ENCODE data around the gene PRKAR1B. TPM values are rescaled to one million over a fixed set of nuclear protein-coding genes. Genes with fewer than 3 reads are reported as not detected.

The PRKAR1B gene
- total and polyA plus RNA-seq, 10 of the 15 experiments (the other 5 are each of a cell fraction or from before 2014, with no cell fraction given) = 1.4 to 45.6 (median 19.3) TPM

DNA sequence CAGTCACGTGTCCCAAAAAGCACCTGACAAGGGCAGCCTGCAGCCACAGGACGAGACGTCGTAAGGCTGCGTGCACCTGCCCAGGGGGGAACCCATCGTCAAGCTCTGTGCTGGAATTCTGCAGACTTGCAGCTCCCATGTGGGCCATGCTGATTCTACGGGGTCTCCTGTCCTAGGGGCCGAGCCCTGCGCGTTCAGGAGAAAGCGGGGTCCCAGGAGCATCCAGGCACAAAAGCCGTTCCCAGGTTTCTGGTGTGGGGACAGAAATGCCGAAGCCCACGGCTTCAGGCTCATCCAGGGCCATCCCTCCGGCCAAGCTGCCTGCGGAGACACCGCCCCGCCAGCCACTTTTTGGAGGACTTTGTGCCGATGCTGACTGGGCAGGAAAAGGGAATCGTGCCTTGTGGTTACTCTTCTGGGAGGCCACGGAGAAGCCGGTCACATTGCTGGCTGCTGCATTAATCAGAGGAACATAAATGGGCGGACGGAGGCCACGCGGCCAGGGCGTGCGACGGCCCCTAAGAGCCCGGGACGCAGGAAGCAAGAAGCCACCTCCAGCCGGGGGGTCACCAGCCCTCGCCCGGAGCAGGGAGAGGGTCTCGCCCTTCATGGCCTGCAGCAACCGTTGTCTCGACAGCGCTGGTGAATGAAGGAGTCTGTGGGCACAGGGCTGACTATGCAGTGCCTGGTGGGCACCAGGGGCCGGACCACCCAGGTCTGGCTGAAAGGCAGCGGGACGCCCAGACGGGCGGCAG is 144.8 kb downstream of the PRKAR1B start:
- no peaks in the 10 kb centered on the region for H4K20me1 ChIP-seq (ENCODE audit: control insufficient read depth, insufficient read depth)
- peaks cover 11% of the 10 kb centered on the region for H3K4me1 ChIP-seq (ENCODE audit: control insufficient read depth, insufficient read depth, low read length)
- H3K9ac ChIP-seq (ENCODE audit: control insufficient read depth, insufficient read depth, low read length) = no peak overlapping the region
- intact Hi-C loops (cut with micrococcal nuclease; ENCODE audit: unreplicated experiment) = no loop called here
- no peak for FAIRE-seq
- no TSS peak for BruUV-seq (replicated peaks)
- H3K9me3 ChIP-seq (replicated peaks; ENCODE audit: control insufficient read depth, insufficient read depth, low read length) = peaks cover 5% of the 10 kb centered on the region; the same call in 2 of the 3 replicates
- no peak overlapping the region for H3K4me2 ChIP-seq (ENCODE audit: control insufficient read depth, insufficient read depth)
- ChIA-PET POLR2A (no interaction called here), CTCF (no interaction called here), SMC1A (ENCODE audit: uncharacterized antibody, unreplicated experiment) (no interaction called here), RAD21 (ENCODE audit: unreplicated experiment) (no interaction called here)
- no peak for ATAC-seq
- peaks cover 5 to 8% of the 10 kb centered on the region in 2 experiments; a peak in 3 of 4 replicates for H3K36me3 ChIP-seq (ENCODE audit: control insufficient read depth in 2 of 2, insufficient read depth in 2 of 2, low read length in 1 of 2)
- no peaks in the 10 kb centered on the region for H3K27me3 ChIP-seq (replicated peaks in 1 of 2; ENCODE audit: control insufficient read depth in 2 of 2, insufficient read depth in 2 of 2, low read length in 1 of 2)
- in situ Hi-C loops (cut with MboI) = no loop called here
- WGBS (ENCODE audit: insufficient coverage, insufficient replicate concordance, low lambda C conversion rate, missing lambda C conversion rate) = 98% methylated on average over 41 of the region's 43 CpGs
- DNase-seq (ENCODE audit: low read depth, low spot score) = no peak
- no peak overlapping the region for H3K27ac ChIP-seq (ENCODE audit: control insufficient read depth, insufficient read depth)
- H2AFZ ChIP-seq (ENCODE audit: control insufficient read depth, low read depth, low read length) = no peak overlapping the region
- H3K4me3 ChIP-seq = no peak overlapping the region
- H3K79me2 ChIP-seq (ENCODE audit: control insufficient read depth, insufficient read depth, low read length) = no peaks in the 10 kb centered on the region
- TF ChIP-seq BRCA1 (IDR thresholded peaks at IDR 0.05; ENCODE audit: low read depth, low read length) = no peak
- TF ChIP-seq, protein P1, sequence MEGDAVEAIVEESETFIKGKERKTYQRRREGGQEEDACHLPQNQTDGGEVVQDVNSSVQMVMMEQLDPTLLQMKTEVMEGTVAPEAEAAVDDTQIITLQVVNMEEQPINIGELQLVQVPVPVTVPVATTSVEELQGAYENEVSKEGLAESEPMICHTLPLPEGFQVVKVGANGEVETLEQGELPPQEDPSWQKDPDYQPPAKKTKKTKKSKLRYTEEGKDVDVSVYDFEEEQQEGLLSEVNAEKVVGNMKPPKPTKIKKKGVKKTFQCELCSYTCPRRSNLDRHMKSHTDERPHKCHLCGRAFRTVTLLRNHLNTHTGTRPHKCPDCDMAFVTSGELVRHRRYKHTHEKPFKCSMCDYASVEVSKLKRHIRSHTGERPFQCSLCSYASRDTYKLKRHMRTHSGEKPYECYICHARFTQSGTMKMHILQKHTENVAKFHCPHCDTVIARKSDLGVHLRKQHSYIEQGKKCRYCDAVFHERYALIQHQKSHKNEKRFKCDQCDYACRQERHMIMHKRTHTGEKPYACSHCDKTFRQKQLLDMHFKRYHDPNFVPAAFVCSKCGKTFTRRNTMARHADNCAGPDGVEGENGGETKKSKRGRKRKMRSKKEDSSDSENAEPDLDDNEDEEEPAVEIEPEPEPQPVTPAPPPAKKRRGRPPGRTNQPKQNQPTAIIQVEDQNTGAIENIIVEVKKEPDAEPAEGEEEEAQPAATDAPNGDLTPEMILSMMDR (IDR thresholded peaks at IDR 0.05 in 2 of 3, conservative IDR thresholded peaks at IDR 0.05 in 1 of 3; ENCODE audit: control insufficient read depth in 2 of 3, extremely low read depth in 1 of 3, insufficient read depth in 1 of 3, low read depth in 3 of 3, low read length in 3 of 3) = no peak
- TF ChIP-seq, protein P2, sequence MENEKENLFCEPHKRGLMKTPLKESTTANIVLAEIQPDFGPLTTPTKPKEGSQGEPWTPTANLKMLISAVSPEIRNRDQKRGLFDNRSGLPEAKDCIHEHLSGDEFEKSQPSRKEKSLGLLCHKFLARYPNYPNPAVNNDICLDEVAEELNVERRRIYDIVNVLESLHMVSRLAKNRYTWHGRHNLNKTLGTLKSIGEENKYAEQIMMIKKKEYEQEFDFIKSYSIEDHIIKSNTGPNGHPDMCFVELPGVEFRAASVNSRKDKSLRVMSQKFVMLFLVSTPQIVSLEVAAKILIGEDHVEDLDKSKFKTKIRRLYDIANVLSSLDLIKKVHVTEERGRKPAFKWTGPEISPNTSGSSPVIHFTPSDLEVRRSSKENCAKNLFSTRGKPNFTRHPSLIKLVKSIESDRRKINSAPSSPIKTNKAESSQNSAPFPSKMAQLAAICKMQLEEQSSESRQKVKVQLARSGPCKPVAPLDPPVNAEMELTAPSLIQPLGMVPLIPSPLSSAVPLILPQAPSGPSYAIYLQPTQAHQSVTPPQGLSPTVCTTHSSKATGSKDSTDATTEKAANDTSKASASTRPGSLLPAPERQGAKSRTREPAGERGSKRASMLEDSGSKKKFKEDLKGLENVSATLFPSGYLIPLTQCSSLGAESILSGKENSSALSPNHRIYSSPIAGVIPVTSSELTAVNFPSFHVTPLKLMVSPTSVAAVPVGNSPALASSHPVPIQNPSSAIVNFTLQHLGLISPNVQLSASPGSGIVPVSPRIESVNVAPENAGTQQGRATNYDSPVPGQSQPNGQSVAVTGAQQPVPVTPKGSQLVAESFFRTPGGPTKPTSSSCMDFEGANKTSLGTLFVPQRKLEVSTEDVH (IDR thresholded peaks at IDR 0.05; ENCODE audit: low read depth, partially characterized antibody) = no peak
- TF ChIP-seq EGR1 (IDR thresholded peaks at IDR 0.05; ENCODE audit: borderline replicate concordance in 1 of 2, low read depth in 2 of 2, low read length in 2 of 2) = no peak
- no peak for TF ChIP-seq NR2C2 (IDR thresholded peaks at IDR 0.05; ENCODE audit: borderline replicate concordance, control insufficient read depth, insufficient read length, low read depth)
- no peak for TF ChIP-seq BHLHE40 (IDR thresholded peaks at IDR 0.05; ENCODE audit: borderline replicate concordance in 1 of 2, low read depth in 2 of 2, low read length in 1 of 2)
- no peak for TF ChIP-seq MYB (IDR thresholded peaks at IDR 0.05; ENCODE audit: borderline replicate concordance, low read depth, low read length)
- TF ChIP-seq RFX5 (IDR thresholded peaks at IDR 0.05; ENCODE audit: low read depth, low read length) = no peak
- no peak for TF ChIP-seq MTA3 (IDR thresholded peaks at IDR 0.05; ENCODE audit: borderline replicate concordance, low read length)
- no peak for TF ChIP-seq RAD51 (IDR thresholded peaks at IDR 0.05)
- no peak for TF ChIP-seq KAT2A (conservative IDR thresholded peaks at IDR 0.05; ENCODE audit: control insufficient read depth, low read depth, low read length)
- TF ChIP-seq, protein P3, sequence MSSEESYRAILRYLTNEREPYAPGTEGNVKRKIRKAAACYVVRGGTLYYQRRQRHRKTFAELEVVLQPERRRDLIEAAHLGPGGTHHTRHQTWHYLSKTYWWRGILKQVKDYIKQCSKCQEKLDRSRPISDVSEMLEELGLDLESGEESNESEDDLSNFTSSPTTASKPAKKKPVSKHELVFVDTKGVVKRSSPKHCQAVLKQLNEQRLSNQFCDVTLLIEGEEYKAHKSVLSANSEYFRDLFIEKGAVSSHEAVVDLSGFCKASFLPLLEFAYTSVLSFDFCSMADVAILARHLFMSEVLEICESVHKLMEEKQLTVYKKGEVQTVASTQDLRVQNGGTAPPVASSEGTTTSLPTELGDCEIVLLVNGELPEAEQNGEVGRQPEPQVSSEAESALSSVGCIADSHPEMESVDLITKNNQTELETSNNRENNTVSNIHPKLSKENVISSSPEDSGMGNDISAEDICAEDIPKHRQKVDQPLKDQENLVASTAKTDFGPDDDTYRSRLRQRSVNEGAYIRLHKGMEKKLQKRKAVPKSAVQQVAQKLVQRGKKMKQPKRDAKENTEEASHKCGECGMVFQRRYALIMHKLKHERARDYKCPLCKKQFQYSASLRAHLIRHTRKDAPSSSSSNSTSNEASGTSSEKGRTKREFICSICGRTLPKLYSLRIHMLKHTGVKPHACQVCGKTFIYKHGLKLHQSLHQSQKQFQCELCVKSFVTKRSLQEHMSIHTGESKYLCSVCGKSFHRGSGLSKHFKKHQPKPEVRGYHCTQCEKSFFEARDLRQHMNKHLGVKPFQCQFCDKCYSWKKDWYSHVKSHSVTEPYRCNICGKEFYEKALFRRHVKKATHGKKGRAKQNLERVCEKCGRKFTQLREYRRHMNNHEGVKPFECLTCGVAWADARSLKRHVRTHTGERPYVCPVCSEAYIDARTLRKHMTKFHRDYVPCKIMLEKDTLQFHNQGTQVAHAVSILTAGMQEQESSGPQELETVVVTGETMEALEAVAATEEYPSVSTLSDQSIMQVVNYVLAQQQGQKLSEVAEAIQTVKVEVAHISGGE (CRISPR knock-in tag; IDR thresholded peaks at IDR 0.05) = no peak
- no peak for TF ChIP-seq SMAD1 (IDR thresholded peaks at IDR 0.05; ENCODE audit: low read depth, partially characterized antibody)

Measured in GM12878 (cell line).